ENCODE data around the gene ZNF443.
"Not testable (repeated sequence)": the region's sequence is repeated elsewhere in the genome, so short reads cannot be mapped to it uniquely, and the experiment has no call there.

Gene ZNF443

GRCh38 chr19:12440541-12441316 is at the start of gene ZNF443:
TSS of gene ZNF443 (minus strand) at chr19:12441021. CDS start at chr19:12440914, 107 bp downstream.
- DNase-seq: peak; percentile 94

GRCh38 chr19:12486265-12486783 is 45.5 kb upstream of the ZNF443 start:
- not testable (repeated sequence) for DNase-seq

GRCh38 chr19:12485571-12485970 is 44.8 kb upstream of the ZNF443 start:
- no peak for DNase-seq

- no peak for DNase-seq
Measured at GRCh38 chr19:12485052-12485416, 44.2 kb upstream of the ZNF443 start.

- peak; percentile 64 for DNase-seq
Measured at GRCh38 chr19:12484371-12485051, 43.7 kb upstream of the ZNF443 start, which contains the start of gene ZNF709. TSS of gene ZNF709 (minus strand) at chr19:12484816. CDS start at chr19:12484657, 159 bp downstream.

- DNase-seq: no peak
Measured at GRCh38 chr19:12484011-12484370, 43.2 kb upstream of the ZNF443 start.

GRCh38 chr19:12482509-12482886 is 41.7 kb upstream of the ZNF443 start:
- DNase-seq: no peak

GRCh38 chr19:12481781-12482508 is 41.1 kb upstream of the ZNF443 start:
- DNase-seq: no peak

- DNase-seq: no peak
Measured at GRCh38 chr19:12478234-12478941, 37.6 kb upstream of the ZNF443 start.

GRCh38 chr19:12467651-12468050 is 26.8 kb upstream of the ZNF443 start:
- not testable (repeated sequence) for DNase-seq

GRCh38 chr19:12465211-12465610 is 24.4 kb upstream of the ZNF443 start:
- no peak for DNase-seq

GRCh38 chr19:12464769-12465168 is 23.9 kb upstream of the ZNF443 start:
- no peak for DNase-seq

- not testable (repeated sequence) for DNase-seq
Measured at GRCh38 chr19:12464139-12464538, 23.3 kb upstream of the ZNF443 start.

GRCh38 chr19:12453495-12453894 is 12.7 kb upstream of the ZNF443 start:
- DNase-seq: no peak

GRCh38 chr19:12450844-12451243 is 10.0 kb upstream of the ZNF443 start:
- DNase-seq: no peak

- no peak for DNase-seq
Measured at GRCh38 chr19:12448808-12449207, 8.0 kb upstream of the ZNF443 start.

GRCh38 chr19:12439686-12440540 is 908 bp downstream of the ZNF443 start:
- DNase-seq: peak; percentile 23

GRCh38 chr19:12430726-12431299 is 10.0 kb downstream of the ZNF443 start:
- DNase-seq: not testable (repeated sequence)

GRCh38 chr19:12425888-12426274 is 14.9 kb downstream of the ZNF443 start:
- DNase-seq: no peak

- DNase-seq: no peak
Measured at GRCh38 chr19:12425236-12425887, 15.5 kb downstream of the ZNF443 start.

GRCh38 chr19:12417273-12417672 is 23.5 kb downstream of the ZNF443 start:
- DNase-seq: not testable (repeated sequence)

Measured in NCI-H226 (cell line).